GM19467 (cell line): ENCODE data around the gene PSME2.
A peak's percentile ranks its signal among the peaks of the same experiment; 100 is the strongest.

Experiments
- ATAC-seq: cut with Tn5 transposase; IDR thresholded peaks from one replicate; pipeline ENCODE4 v1.9.1; 2021; ENCODE audit warnings: mild to moderate bottlenecking, moderate library complexity; ENCODE audit not compliant: unreplicated experiment

The PSME2 gene, protein sequence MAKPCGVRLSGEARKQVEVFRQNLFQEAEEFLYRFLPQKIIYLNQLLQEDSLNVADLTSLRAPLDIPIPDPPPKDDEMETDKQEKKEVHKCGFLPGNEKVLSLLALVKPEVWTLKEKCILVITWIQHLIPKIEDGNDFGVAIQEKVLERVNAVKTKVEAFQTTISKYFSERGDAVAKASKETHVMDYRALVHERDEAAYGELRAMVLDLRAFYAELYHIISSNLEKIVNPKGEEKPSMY

DNA sequence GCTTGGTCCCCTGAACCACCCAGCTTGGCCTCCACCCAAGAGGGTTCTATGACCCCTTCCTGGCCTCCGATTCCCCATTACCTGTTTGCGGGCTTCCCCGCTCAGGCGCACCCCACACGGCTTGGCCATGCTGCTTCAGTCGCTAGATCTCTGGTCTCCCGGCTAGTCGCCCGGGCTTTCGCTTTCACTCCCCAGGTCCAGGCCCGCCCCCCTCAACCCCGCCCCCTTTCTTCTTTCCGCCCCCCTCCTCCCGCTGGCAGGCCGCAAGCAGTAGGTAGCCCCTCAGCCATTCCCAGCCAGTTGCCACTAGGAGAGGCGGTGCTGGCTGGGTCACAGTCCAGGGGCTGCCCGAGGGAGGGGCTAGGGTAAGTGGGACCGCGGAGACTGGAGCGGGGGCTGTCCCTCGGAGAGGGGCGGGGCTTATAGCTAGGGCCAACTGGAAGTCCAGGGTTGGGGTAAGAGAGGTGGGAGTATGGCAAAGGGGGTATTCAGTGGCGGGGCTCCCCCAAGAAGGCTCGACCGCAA, at the start of gene PSME2:
PSME2 (minus strand) TSS at position 158 of the 525 bp plus-strand sequence; CDS start at position 129, 29 bp downstream.
- peak; percentile 59 for ATAC-seq

DNA sequence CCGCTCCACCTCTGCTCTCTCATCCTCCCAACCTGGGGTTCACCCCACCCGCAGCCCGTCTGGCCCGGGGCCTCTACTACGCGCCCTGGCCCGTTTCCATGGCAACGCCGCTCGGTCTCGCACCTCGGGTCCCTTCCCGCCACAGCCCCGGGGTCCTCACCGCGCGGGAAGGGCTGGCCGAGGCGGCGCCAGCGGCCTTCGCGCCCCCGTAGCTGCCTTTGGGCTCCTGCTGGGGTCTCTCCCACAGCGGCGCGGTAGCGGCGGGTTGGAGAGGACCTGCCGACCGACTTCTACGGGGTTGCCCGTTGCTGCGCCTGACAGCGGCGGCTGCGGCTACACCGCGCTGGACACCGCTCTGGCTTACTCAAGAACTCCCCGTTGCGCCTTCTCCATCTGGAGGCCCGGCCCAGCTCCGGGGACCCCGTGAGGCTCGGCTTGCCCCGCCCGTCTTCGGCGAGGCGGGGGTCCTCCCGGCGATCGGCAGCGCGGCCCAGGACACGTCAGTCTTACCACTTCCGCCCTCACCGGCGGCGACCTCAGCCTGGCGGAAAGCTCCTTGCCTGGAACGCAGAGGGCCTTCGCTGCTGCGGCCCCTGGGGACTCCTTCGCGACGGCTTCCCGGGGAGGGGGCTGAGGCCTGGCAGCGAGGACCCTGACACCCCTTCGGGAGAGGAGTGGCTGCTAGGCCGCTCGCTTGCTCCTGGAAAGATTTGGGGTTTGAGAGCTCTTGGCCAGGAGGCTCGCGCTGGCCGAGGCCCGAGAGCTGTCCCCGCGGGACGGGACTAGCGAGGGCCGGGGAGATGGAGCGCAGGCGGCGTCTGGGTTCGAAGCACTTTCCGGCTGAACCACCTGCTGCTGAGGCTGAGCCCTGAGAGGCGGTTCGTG, 49.0 kb upstream of the PSME2 start, which contains the start of gene TM9SF1:
TM9SF1 (minus strand) TSS at position 256 of the 885 bp plus-strand sequence. CDS start 422 bp downstream, outside the sequence.
- peak; percentile 71 for ATAC-seq

DNA sequence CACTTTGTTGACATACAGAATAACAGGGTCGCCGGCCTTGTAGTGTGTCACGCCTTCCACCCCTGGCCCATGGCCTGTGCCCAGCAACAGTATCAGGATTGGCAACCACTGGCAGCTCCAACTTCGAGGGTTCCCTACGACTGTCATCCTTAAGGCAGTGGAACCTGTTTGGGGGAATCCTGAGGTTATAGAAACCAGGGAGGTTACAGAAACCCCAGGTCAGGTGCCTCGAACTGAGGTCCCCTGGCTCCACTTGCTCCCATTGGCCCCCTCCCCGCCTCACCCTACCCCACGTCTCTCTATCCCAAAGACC, 48.4 kb upstream of the PSME2 start:
- ATAC-seq, result no peak

DNA sequence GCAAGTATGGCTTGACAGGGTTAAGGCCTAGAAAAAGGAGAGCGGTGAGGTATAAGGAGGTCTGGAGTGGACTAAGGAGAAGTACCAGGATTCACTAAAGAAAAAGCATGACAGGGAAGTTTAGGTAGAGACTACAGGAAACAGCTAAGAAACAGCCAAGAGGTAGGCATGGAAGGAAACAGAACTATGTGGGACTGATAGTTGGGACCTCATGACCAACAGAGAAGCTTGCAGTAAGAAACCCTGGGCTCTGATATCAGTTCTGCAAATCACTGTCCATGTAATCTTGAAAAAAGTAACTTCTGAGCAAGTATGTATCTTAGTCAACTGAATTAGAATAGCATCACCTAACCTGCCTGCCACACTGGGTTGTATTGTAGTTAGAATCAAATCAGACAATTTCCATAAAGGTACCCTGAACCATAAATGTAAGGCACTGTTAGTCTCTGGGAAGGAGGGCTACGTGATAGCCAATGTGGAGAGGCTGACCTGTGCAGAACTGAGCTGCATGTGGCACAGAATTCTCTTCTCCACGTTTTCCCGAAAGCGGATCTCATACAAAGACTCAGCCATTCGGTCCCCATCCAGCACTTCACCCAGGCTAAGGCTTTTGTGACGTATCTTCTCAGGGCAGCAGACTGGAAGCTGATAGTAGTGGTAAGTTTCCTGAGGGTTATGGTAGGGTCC, 47.9 kb upstream of the PSME2 start:
- ATAC-seq, result no peak

DNA sequence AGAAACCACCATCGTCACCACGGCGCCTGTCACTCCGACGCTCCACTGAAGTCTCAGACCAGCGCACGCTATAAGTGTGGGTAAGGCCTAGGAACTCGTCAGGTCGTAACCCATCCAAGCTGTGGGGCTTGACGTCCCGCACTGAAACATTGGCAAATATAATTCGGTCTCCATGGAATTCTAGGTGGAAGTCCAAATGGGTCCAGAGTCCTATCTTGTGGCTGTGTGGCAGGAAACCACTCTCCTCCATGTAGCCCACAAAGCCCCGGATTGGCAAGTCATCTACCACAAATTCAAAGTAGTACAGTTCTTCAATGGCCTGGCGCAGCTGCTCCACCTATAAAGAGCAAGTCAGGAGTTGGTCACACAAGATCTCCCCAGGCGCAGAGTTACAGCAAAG, 46.5 kb upstream of the PSME2 start:
- no peak for ATAC-seq

DNA sequence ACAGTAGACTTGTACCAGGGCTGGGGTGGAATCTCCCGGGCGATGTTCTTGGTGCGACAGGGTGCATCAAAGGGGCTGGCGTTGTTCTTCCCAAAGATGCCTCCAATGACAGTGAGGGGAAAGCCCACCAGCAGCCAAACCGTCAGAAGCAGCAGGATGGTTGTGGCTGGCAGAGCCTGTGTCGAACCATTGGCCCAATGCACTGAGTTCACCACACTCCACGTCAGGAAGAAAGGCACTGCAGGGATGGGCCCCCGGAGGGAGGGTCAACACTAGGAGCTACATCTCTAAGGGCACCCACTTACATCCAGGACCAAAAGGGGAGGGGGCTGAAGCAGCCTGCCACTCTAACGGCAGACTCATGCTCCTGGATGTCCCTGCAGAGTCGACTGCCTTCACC, 44.0 kb upstream of the PSME2 start:
- ATAC-seq, result no peak

DNA sequence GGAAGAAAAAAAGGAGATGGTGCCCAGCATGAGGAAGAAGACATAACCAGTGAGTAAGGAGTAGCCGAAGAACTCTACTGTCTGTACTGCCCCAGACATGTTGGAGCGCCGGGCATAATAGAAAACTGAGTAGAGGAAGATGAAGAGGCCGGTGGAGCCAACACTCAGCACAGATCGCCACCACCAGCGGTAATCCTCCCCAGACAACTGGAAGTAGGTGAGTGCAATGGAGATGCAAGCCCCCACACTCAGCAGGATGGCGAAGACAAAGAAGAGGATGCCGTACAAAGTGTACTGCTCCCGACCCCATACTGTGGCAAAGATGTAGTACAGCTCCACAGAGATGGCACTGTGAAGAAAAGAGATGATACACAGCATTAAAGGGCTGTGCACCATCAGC, 43.0 kb upstream of the PSME2 start:
- no peak for ATAC-seq

DNA sequence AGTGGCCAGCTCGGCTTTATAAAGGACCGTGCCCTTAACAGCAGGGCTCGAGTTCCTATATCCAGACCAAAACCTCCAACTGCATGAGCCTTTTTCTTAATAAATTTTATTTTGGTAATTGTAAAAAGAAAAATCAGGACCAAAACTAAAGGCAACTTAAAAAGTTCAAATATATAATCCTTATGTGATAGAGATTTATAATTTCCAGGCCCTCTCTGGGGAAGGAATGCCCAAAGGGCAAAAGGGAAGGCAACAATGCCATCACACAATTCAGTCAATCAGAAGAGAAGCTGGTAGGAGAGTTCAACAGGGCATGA, 42.6 kb upstream of the PSME2 start:
- no peak for ATAC-seq

DNA sequence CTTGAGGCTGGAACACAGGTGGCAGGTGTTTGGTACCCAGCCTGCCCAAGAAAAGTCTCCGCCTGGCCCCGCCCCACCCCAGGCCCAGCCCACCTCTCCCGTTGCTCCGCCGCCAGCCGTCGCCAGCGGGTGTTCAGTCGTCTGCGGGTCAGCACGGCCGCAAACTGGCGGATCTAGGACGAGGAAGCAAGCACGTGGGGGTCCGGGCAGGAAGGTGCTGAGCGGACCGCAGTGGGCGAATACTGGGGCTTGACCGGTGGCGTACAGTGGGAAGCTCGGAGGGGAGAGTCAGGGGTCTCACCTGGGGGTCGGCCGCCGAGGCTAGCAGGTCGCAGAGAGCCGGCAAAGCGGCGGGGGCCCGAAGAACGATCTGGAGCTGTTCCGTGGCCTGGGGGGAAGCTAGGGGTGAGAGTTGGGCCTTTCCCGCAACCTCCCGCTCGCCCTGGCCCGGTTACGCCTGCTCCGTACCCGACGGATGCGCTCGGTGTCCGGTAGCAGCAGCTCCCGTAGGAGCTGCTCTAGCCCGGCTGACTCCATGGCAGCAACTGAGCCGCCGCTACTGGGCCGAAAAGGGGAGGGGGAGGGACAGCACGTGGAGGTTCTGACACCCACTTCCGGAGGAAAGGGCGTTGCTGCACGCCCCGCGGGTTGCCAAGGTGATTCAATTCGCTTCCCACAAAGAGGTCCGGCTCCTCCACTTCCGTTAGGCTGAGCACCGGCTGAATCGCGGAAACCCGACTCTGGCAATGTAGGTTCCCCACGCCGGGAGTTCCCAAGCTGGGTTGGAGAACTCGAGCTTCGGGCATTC, 42.0 kb upstream of the PSME2 start, which contains the start of gene IPO4:
IPO4 (minus strand) TSS at position 566 of the 808 bp plus-strand sequence; CDS start at position 537, 29 bp downstream.
- peak; percentile 77 for ATAC-seq

DNA sequence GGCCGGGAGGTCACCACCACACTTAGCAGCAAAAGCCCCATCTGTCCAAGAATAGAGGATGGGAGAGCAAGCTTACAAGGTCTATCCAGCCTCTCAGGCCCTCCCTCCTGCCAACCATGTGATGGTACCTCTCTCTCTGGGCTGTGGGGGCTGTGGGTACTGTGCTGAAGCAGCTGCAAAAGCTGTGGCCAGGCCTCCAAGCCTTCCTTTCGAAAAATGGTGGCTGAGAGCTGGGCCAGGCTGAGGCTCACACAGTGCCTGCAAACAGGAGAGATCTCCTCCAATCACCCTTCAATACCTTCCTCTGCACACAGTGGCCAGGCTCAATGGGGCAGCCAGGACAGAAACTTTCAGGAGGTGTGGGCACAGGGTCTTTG, 41.1 kb upstream of the PSME2 start:
- no peak for ATAC-seq

DNA sequence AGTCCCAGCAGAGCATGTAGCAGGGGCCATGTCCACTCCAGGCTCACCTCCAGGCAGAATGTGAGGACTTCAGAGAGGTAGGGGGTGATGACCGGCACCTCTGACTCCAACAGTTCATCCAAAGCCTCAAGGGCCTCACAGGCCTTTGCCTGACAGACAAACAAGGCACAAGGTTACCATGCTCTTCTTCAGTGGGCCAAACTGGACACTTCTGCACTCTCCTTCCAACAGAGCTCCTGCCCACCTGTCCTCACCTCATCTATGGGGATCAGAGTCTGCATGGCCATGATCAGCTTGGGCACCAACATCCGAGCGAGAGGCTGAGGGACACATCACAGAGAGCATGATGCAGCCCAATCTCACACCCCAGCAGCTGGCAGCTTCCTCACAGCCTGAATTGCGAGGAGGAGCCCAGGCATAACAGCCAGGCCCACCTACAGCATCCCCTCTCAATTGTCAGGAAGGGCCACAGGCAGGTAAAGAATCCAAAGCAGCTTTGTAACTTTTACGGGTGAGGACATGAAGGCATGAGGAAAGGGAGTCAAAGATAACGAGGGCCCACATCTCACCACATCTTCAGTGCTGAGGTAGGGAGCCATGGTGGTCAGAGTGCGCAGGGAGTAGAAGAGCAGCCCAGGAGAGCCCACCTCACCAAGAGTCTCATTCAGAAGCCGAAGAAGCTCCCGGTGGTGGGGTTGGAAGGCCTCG, 40.6 kb upstream of the PSME2 start:
- ATAC-seq, result no peak

DNA sequence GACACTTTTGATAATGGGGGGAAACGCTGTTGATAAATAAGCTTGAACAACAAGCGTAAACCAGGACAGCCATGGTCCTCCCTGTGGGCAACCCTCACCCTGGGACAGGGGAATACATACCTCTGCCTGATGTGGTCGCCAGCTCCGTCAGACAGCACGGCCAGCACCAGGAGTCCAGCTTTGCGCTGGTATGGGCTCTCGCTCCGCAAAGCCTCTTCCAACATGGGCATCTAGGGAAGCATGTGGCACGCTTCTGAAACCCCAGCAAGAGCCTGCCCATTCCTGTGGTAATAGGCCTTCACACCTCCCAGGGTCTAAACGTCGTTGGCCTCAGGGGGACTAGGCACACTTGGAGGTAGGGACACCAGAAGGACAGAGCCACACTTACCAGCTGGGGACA, 39.3 kb upstream of the PSME2 start:
- ATAC-seq, result no peak

DNA sequence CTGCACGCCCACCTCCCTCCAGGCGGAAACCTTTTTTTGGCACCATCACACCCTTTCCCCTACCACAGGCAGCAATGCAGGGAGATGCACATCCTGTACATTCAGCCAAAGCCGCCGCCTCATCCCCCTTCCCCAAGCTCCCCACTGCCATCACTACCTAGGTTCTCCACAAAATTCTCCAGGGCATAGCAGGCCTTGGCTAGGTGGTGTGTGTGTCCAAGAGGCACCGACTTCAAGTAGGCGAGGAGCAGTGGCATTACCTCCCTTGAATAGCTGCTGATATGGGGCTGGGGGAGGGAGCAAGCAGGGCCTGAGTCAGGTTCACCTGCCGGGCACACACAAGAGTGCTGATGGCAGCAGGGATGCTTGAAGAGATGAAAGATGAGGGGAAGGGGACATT, 38.6 kb upstream of the PSME2 start:
- no peak for ATAC-seq

DNA sequence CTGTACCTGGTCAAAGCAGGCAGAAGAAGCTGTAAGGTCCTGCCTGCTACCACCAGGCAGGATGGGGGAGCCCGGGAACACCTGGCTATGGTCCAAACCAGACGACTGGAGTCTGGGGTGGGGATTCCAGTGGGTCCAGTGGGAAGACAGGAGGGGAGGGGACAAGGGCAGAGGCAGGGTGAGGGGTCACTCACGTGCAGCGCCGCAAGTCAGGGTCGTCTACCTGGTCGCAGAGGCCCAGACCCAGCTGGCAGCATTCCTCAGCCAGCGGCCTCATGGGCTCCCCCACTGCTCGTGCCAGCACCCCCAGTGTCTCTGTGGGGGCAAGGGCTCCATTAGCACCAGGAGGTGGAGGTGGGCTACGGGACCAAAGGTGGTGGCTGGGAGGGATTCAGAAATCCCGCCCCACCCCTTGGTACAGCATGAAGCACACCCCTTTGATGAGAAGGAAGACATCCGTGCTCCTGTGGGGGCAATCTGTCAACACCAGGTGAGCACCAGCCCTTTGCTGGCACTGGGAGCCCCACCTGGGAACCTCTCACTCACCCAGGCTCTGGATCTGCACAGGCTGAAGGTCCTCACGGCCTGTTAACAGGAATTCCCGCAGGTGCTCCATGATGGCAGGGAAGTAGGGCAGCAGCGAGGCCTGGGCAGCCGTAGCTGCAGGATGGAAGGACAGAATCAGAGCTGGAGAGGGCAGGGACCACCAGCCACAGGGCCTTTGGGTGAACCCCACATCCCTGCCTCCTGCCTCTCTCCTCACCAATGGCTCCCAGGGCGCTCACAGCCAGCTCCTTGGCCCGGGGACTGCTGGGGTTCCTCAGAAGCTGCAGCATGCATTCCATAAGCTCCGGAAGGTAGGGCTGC, 37.9 kb upstream of the PSME2 start:
- no peak for ATAC-seq

DNA sequence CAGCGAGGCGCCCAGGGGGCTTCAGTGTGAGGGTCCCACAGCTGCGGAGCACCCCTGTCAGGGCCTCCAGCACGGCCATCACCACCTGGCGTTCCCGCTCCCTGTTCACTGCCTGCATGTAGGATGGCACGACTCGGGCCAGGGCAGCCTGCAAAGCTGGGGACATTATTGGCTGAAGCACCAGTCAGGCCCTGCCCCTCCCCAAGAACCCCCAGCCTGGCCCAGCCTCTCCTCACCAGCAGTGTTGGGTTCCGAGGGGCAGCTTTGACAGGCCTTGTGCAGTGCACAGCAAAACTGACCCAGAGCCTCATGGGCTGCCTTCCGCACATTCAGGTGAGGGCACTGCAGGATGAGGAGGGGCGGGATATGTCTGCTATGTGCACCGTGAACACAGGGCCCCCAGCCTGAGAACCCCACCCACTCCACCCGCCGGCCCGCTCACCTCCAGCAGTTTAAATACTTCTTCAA, 36.6 kb upstream of the PSME2 start:
- ATAC-seq, result no peak

DNA sequence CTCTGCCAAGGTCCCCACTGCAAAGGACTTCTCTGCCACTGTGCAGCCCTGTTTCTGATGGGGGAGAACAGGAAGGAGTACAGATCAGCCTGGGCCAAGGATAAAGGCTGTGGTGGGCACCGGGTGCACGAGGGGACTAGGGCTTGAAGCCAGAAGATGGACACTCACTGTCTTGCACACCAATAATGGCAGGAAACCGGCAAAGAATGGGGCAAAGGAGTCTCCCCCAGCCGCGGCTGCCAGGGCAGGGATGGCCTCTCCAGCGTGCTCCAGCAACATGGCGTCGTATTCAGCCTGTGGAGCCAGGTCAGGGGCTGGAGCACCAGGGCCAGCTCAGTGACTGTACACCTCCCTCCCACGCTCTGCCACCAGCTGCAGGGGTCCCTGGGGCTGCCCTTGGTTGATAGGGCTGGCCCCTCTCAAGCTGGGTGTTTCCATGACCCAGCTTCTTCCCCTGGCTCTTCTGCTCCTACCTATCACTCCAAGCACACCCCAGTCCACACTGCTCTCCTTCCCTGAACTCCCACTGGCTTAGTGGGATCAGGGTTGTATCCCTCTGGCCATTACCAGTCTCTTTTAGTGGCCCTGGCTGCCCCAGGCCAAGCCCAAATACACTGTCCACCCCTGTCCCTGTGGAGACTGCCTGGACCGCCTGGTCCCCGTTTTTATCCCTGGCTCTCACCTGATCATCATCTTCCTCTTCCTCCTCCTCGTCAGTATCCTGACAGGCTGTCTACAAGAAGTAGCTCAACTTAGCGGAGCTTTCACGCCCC, 35.9 kb upstream of the PSME2 start:
- ATAC-seq, result no peak

DNA sequence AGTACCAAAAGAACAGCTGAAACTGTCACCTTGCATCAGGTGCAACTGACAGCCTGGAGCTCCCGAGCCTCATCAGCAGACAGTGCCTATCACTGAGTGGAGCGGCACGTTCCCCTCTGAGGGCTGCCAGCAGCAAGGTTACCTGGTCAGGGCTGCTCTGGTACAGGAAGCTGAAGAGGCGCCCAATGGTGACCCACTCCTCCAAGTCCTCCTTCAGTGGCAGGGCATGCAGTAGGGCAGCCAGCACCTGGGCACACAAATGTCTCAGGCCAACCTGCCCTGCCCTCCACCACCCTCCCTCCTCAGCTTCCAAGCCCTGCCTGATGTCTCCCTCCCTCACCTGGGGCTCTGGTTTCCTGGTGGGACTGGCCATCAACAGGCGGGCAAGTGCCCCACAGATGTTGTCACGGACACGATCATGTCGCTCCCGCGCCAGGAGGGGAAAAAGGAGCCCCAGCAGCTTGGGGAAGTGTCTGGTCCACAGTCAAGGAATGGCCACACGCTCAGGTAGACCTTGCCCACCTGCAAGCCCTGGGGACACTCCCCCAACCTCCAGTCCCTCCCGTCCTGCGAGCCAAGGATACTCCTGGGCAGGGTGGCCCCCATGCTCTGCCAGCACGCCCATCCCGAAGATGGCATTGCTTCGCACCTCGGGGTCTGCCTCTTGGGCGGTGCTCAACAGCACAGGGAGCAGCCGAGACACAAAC, 35.1 kb upstream of the PSME2 start:
- no peak for ATAC-seq
